Stimulated activated CD4-positive, alpha-beta T cell treated with anti-CD3 and anti-CD28 coated beads, Interleukin-4, amount 100 ng/mL, for 24 hours (primary cell): Measurements from ENCODE around the gene SH3BP4.

Experiments
- DNase-seq: peaks from one replicate; pipeline ENCODE4 v3.0.0-alpha.2; 2020

Gene SH3BP4

DNA sequence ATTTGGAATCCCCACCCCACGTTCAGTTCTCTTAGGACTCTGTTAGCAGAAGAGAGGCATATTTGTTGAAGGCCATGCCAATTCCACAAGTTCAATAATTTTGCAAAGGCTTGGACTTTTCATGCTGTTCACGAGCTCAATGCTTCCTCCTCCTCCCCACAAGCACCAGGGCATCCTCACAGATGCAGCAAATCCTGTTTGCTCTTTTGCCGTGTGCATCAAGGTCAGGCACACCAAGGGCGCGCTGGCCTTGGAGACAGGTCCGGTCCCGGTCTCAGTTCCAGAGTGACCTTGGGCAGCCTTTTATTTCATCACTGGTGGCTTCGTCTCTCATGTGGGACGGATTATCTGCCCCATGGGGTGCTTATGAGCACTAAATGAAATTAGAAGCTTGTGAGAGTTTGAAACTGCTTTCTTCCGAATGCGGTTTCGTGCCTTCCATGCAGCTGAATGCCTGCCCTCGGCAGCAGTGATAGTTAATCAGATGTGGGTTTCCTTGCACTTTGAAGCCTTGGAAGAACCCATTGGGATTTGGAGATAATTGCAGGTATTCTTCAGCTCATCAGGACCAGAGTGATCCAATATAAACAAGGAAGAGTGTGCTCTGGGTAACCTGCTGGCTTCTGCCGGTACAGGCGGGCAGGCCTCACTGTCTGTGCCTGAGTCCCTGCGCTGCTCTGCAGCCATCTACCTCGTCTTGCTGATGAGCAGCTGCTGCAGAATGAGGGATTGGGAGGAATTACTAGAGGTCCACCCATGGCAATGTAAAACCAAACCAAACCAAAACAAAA is 140.8 kb downstream of the SH3BP4 start:
- DNase-seq = no peak

DNA sequence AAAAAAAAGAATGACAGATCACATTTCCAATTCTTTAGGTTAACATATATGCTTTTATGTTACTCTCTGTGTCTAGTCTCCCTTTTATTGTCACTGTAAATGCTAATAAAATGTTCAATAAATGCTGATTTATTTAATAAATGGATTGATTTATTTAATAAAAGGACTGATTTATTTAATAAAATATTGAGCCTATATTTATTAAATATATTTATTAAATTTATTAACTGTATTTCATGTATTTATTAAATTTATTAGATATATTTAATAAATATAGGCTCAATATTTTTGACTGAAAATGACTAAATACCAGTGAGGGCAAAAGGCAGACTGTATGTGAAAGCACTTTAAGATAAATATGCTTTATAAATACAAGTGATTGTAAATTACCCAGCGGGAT is 142.6 kb downstream of the SH3BP4 start:
- no peak for DNase-seq

DNA sequence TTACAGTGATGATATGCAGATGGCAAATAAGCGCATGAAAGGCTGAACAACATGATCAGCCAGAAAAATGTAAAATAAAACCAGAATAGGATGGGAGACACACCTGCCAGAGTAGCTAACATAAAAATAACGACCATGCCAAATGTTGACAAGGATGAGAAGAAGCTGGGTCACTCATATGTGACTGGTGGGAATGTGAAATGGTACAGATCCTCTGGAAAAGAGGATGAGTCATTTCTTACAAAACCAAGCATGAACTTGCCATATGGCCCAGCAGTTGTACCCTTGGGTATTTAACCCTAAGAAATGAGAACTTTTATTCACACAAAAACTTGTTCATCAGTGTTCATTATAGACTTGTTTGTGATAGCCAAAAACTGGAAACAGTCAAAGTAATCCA is 143.8 kb downstream of the SH3BP4 start:
- DNase-seq = no peak

DNA sequence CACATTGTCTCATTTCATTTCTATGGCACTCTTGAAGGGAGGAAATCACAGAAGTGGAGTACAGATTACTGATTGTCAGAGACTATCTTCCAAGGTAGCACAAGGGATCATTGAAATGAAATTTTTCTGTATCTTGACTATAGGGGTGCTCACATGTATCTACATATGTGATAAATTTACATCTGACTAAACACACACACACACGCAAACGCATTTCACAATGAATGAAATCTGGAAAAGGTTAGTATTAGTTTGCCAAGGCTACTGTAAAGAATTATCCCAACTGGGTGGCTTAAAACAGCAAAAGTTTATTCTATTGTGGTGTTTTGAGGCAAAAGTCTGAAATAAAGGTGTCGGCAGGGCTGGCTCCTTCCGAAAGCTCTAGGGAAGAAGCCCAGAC is 144.6 kb downstream of the SH3BP4 start:
- DNase-seq = no peak

DNA sequence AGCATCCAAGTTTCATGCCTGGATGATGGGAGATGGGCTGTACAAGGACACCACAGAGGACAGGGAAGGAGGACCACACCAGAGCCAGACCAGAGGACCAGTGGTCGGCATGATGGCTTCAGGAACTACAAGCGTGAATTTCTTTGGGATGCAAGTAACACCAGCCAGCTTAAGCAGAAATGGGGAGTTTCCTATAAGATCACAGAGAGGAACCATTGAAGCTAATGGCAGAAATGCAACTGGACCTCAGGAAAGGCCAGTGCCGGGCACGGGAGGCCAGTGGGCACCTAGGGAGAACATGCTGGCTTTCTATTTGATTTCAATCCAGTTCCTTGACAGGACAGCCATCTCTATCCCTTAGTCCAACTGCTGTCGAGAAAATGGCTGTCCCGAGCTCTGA is 145.4 kb downstream of the SH3BP4 start:
- DNase-seq = no peak

DNA sequence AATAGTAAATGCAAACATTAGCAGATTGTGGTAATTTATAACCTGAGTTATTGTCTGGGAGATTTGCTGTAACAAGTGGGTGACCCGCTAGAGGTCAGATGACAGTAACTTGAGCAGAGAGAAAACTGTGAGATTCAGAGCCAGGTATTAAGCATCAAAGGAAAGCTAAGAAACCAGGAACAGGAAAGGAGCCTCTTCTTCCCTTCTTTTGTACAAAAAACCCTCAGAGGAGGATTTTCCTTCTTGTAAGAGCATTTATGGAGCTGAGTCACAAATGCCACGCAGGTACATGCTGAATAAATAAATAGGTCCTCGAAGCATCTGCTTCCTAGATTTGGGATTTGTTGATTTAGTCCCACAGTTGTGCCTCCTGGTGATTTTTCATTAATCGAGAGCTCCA is 146.5 kb downstream of the SH3BP4 start:
- DNase-seq = no peak

DNA sequence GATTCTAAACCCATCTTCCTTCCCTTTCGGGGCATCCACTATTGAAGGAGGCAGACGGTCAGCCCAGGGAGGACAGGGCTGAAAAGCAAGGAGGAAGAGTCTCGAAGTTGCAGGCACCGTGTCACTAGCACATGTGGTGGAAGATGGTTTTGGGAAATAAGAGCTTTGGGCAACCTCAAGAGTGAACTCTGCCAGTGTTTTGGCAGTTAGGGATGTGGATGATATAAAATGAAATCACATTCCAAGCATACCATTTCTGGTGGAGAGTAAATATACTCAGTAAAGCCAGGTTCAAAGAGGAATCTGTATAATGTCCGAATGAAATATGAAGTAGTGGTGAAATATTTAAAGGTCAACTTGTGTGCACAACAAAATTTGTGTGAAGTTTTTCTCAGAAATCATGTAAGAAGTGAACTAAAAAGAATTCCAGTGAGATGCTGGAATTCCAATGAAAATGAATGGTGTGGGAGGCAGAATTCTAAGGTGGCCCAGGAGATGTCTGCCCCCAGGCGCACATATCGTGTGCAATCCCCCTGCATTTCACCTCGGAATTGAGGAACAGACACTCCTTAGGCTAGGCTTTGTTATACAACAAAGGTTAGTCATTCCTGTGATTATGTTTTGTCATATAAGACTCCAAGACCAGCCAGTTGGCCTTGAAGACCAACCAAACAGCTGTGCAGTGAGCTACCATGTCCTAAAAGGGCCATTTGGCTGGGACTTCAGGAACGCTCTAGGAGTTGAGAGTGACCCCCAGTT is 147.1 kb downstream of the SH3BP4 start:
- DNase-seq = no peak

DNA sequence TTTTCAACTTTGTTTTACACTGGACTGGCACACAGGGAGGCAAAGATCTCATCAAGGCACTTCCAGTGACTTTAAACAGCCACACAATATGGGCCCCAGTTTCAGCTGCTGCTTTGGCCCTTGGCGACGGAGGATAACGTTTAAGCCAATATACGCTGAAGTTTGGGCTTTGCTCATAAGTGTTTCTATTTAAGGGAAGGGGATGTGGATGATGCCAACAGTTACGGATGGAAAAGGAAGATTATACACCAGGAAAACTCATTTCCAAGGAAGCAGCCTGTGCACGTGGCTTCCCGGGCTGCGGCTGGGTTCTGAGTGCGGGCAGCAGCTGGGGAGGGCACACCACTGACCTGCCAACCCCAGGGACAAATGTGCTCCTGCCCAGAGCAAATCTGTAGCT is 151.1 kb downstream of the SH3BP4 start:
- no peak for DNase-seq
